GM12874 (cell line): ENCODE data around the gene TMEM198.

Experiments
- CTCF ChIP-seq: IDR thresholded peaks from 2 replicates; pipeline ENCODE4 v1.5.1; 2011; ENCODE audit warnings: low read depth, mild to moderate bottlenecking, control low read depth, low read length, moderate library complexity; ENCODE audit not compliant: insufficient read depth

Gene TMEM198

GRCh38 chr2:219543596-219544358, at the start of gene TMEM198, which contains the start of gene CHPF:
Gene TMEM198, plus strand, starts transcription at chr2:219544028. Its CDS starts 700 bp downstream, at chr2:219544728.
Gene CHPF, minus strand, starts transcription at chr2:219543809. Its CDS starts 271 bp downstream, at chr2:219543538.
- no peak for TF ChIP-seq CTCF

GRCh38 chr2:219494952-219495530, 48.8 kb upstream of the TMEM198 start:
- no peak for TF ChIP-seq CTCF

GRCh38 chr2:219495531-219496122, 48.2 kb upstream of the TMEM198 start:
- TF ChIP-seq CTCF, result peak; percentile 46; the same call in 1 of the 2 replicates

GRCh38 chr2:219496247-219496824, 47.5 kb upstream of the TMEM198 start:
- TF ChIP-seq CTCF, result no peak

GRCh38 chr2:219496825-219497494, 46.9 kb upstream of the TMEM198 start:
- no peak for TF ChIP-seq CTCF

- no peak for TF ChIP-seq CTCF
These were observed 46.1 kb upstream of the TMEM198 start for GRCh38 chr2:219497495-219498279.
